CD14-positive monocyte (primary cell): ENCODE data around the gene CORO2A. TPM values are rescaled to one million over a fixed set of nuclear protein-coding genes. Genes with fewer than 3 reads are reported as not detected.

Experiments used
- DNase-seq, 3 donors: peaks; one replicate each; pipeline ENCODE4 v3.0.0-alpha.2; 2011 to 2022
- H2AFZ ChIP-seq: 2 replicates; pipeline ENCODE4 v1.6.0; 2012; ENCODE audit warnings: mild to moderate bottlenecking, low read depth, low read length, inconsistent platforms; ENCODE audit not compliant: insufficient read depth, poor library complexity, severe bottlenecking
- H3K27ac ChIP-seq, 2 donors: 1 replicate in 1 of 2; 2 replicates in 1 of 2; pipeline ENCODE4 v1.5.1; 2012 to 2013; ENCODE audit warnings: low read length in 2 of 2, control low read depth in 1 of 2, inconsistent platforms in 1 of 2, low read depth in 1 of 2, mild to moderate bottlenecking in 1 of 2
- H3K27me3 ChIP-seq, 2 donors: one replicate each; pipeline versions ENCODE4 v1.6.0 to v1.6.1; 2011 to 2013; ENCODE audit warnings: low read length in 2 of 2; ENCODE audit not compliant: control insufficient read depth in 2 of 2, insufficient read depth in 2 of 2
- H3K36me3 ChIP-seq, 2 donors: replicated peaks in 1 of 2; 1 replicate in 1 of 2; 2 replicates in 1 of 2; pipeline versions ENCODE4 v1.5.1 to v1.6.1; 2012 to 2013; ENCODE audit warnings: low read length in 2 of 2, control low read depth in 1 of 2, inconsistent platforms in 1 of 2, mild to moderate bottlenecking in 1 of 2; ENCODE audit not compliant: insufficient read depth in 2 of 2, control insufficient read depth in 1 of 2
- H3K4me1 ChIP-seq, 2 donors: 1 replicate in 1 of 2; 2 replicates in 1 of 2; pipeline versions ENCODE4 v1.5.1 to v1.6.1; 2012 to 2013; ENCODE audit warnings: low read length in 2 of 2, control low read depth in 1 of 2, inconsistent platforms in 1 of 2, mild to moderate bottlenecking in 1 of 2, moderate library complexity in 1 of 2; ENCODE audit not compliant: insufficient read depth in 2 of 2, control insufficient read depth in 1 of 2
- H3K4me2 ChIP-seq: replicated peaks from 2 replicates; pipeline ENCODE3; 2012; ENCODE audit warnings: low read length, moderate library complexity, mild to moderate bottlenecking; ENCODE audit not compliant: poor library complexity, severe bottlenecking; ENCODE audit errors: extremely low read depth
- H3K4me3 ChIP-seq, 3 experiments: fragments of 200-600 bp in 1 of 3; sonication (generic) in 1 of 3; replicated peaks in 1 of 3; 1 replicate in 2 of 3; 2 replicates in 1 of 3; pipeline ENCODE4 v1.5.1; 2011 to 2013; ENCODE audit warnings: low read length in 3 of 3, mild to moderate bottlenecking in 3 of 3, control low read depth in 2 of 3, low read depth in 2 of 3, inconsistent platforms in 1 of 3, moderate library complexity in 1 of 3
- H3K79me2 ChIP-seq: 2 replicates; pipeline ENCODE4 v1.6.0; 2012; ENCODE audit warnings: mild to moderate bottlenecking, control low read depth, inconsistent platforms, low read length, moderate library complexity; ENCODE audit not compliant: insufficient read depth
- H3K9ac ChIP-seq: 2 replicates; pipeline ENCODE4 v1.6.0; 2017; ENCODE audit warnings: low read length, mild to moderate bottlenecking; ENCODE audit not compliant: insufficient read depth, poor library complexity, severe bottlenecking
- H3K9me3 ChIP-seq, 2 donors: replicated peaks in 1 of 2; 1 replicate in 1 of 2; 2 replicates in 1 of 2; pipeline versions ENCODE4 v1.5.1 to v1.6.1; 2012 to 2013; ENCODE audit warnings: low read length in 2 of 2, control low read depth in 1 of 2; ENCODE audit not compliant: control insufficient read depth in 1 of 2, insufficient read depth in 1 of 2
- H4K20me1 ChIP-seq: 2 replicates; pipeline ENCODE4 v1.6.0; 2012; ENCODE audit warnings: mild to moderate bottlenecking, low read length, control low read depth, moderate library complexity; ENCODE audit not compliant: insufficient read depth
- H3K27ac Mint-ChIP-seq, 7 donors: one replicate each; pipeline ENCODE4 v1.8.0; 2020; ENCODE audit warnings: mild to moderate bottlenecking in 7 of 7, mixed read lengths in 7 of 7, moderate library complexity in 6 of 7, inconsistent platforms in 2 of 7
- H3K27me3 Mint-ChIP-seq, 3 donors: one replicate each; pipeline ENCODE4 v1.8.0; 2021 to 2022; ENCODE audit warnings: low read depth in 3 of 3, mild to moderate bottlenecking in 3 of 3, mixed read lengths in 3 of 3, moderate library complexity in 3 of 3, inconsistent platforms in 1 of 3
- H3K36me3 Mint-ChIP-seq, 2 donors: one replicate each; pipeline ENCODE4 v1.8.0; 2020; ENCODE audit warnings: mixed read lengths in 2 of 2, inconsistent platforms in 1 of 2, mild to moderate bottlenecking in 1 of 2
- H3K4me1 Mint-ChIP-seq: one replicate; pipeline ENCODE4 v1.8.0; 2020; ENCODE audit warnings: mild to moderate bottlenecking, mixed read lengths
- H3K4me3 Mint-ChIP-seq, 2 donors: one replicate each; pipeline ENCODE4 v1.8.0; 2020; ENCODE audit warnings: mild to moderate bottlenecking in 2 of 2, mixed read lengths in 2 of 2, moderate library complexity in 1 of 2
- H3K9me3 Mint-ChIP-seq, 7 donors: one replicate each; pipeline ENCODE4 v1.8.0; 2020 to 2022; ENCODE audit warnings: mixed read lengths in 7 of 7, mild to moderate bottlenecking in 6 of 7, moderate library complexity in 6 of 7, inconsistent platforms in 2 of 7
- CTCF ChIP-seq: fragments of 200-600 bp; IDR thresholded peaks from one replicate; pipeline ENCODE4 v1.8.0; 2022; ENCODE audit warnings: antibody characterized with exemption, mild to moderate bottlenecking
- WGBS: methylation state at CpG from one replicate; pipeline ENCODE4 v1.1.5; 2013; ENCODE audit warnings: missing lambda C conversion rate; ENCODE audit not compliant: insufficient coverage; 5-methylcytosine and 5-hydroxymethylcytosine counted together
- intact Hi-C, 2 donors: fragments of 100-400 bp; cut with micrococcal nuclease; formaldehyde crosslinking; loops; one replicate each; pipeline versions ENCODE4 v1.15.0 to v1.15.1; 2023
- polyA plus RNA-seq, 3 donors: library from polyadenylated mRNA; depleted of rRNA in 1 of 3; unstranded in 2 of 3; stranded (reverse) in 1 of 3; fragments of 300-500 nt in 2 of 3; fragments of >200 nt in 1 of 3; fragmentation: Illumina TruSeq in 2 of 3; gene quantifications; 1 replicate in 2 of 3; 2 replicates in 1 of 3; pipeline ENCODE4 v1.2.3, GENCODE V29; 2012 to 2021

Gene CORO2A
- polyA plus RNA-seq, 3 donors, result 1.2 to 3.5 (median 2.1) TPM

- Histone ChIP-seq H3K4me2 (no peak overlapping the region), H3K79me2 (peaks cover 13% of the 10 kb centered on the region), H3K9ac (no peak overlapping the region), H3K27me3 (no peaks in the 10 kb centered on the region), H3K27ac (peak overlapping the region in 1 of 2 donors; percentile 22), H2AFZ (no peak overlapping the region), H3K4me3 (no peak overlapping the region), H3K36me3 (peaks cover 80 to 83% of the 10 kb centered on the region in 2 donors), H3K4me1 (peaks cover 0 to 5% of the 10 kb centered on the region in 2 donors), H4K20me1 (peaks cover 36% of the 10 kb centered on the region), H3K9me3 (no peaks in the 10 kb centered on the region)
- Mint-ChIP-seq H3K9me3 (peaks cover 0 to 3% (median 0%) of the 10 kb centered on the region in 7 donors), H3K36me3 (peaks cover 81 to 88% of the 10 kb centered on the region in 2 donors), H3K4me3 (no peak overlapping the region), H3K27ac (peak overlapping the region in 5 of 7 donors; percentile 23 to 82 (median 48)), H3K27me3 (peaks cover 0 to 4% (median 0%) of the 10 kb centered on the region in 3 donors), H3K4me1 (peaks cover 25% of the 10 kb centered on the region)
- no peak for TF ChIP-seq CTCF
- DNase-seq, result no peak
- WGBS, result 93% methylated on average over 3 of the region's 7 CpGs
- intact Hi-C loops, result no loop called here
These were observed 106.5 kb downstream of the CORO2A start for GRCh38 chr9:98085944-98086343.

GRCh38 chr9:98085058-98085457, 107.4 kb downstream of the CORO2A start:
- Histone ChIP-seq H3K9ac (no peak overlapping the region), H2AFZ (no peak overlapping the region), H3K27me3 (no peaks in the 10 kb centered on the region), H3K9me3 (no peaks in the 10 kb centered on the region), H3K27ac (no peak overlapping the region), H3K79me2 (peaks cover 15% of the 10 kb centered on the region), H4K20me1 (peaks cover 44% of the 10 kb centered on the region), H3K4me1 (peaks cover 0 to 5% of the 10 kb centered on the region in 2 donors), H3K4me2 (no peak overlapping the region), H3K4me3 (no peak overlapping the region), H3K36me3 (peaks cover 81 to 83% of the 10 kb centered on the region in 2 donors)
- Mint-ChIP-seq H3K4me1 (peaks cover 25% of the 10 kb centered on the region), H3K27ac (peak overlapping the region in 6 of 7 donors; percentile 6 to 71 (median 29)), H3K4me3 (no peak overlapping the region), H3K36me3 (peaks cover 80 to 88% of the 10 kb centered on the region in 2 donors), H3K9me3 (peaks cover 0 to 3% (median 0%) of the 10 kb centered on the region in 7 donors), H3K27me3 (peaks cover 0 to 4% (median 0%) of the 10 kb centered on the region in 3 donors)
- no peak for DNase-seq
- intact Hi-C loops, result no loop called here
- 93% methylated on average over 2 of the region's 4 CpGs for WGBS
- TF ChIP-seq CTCF, result no peak
